Cardiac septum (tissue), 1 donor: ENCODE data around the gene HNRNPUL1. TPM values are rescaled to one million over a fixed set of nuclear protein-coding genes. Genes with fewer than 3 reads are reported as not detected.
"Not testable (repeated sequence)": the region's sequence is repeated elsewhere in the genome, so short reads cannot be mapped to it uniquely, and the experiment has no call there.

ENCODE experiments used
- DNase-seq: peaks from one replicate; pipeline ENCODE4 v3.0.0-alpha.2; 2020; ENCODE audit warnings: low spot score
- intact Hi-C: fragments of 100-400 bp; cut with DNase I; formaldehyde crosslinking; loops from one replicate; pipeline ENCODE4 v1.14.0; 2022
- long read RNA-seq: library from polyadenylated mRNA; unstranded; transcript quantifications from one replicate; pipeline ENCODE4 v2.0.0, GENCODE V29; 2021
- total RNA-seq: library from RNA; stranded (reverse); fragmentation: NEBNext Ultra II Directional; extraction: Animal tissue kit (Norgen Biotek cat#: 25700); gene quantifications from one replicate; pipeline ENCODE4 v1.2.1, GENCODE V29; 2021
- donor health status: DM: no; HTN: no; CAD: no.

The HNRNPUL1 gene
- total RNA-seq, result 109 TPM
- long read RNA-seq, transcript HNRNPUL1-208 (15 exons, 3,043 nt), result minor isoform, 6 of 111 reads
- long read RNA-seq, transcript HNRNPUL1-204 (15 exons, 3,555 nt), result major isoform, 27 of 111 reads
- long read RNA-seq, partial matches to known transcripts, result 67 of 111 reads
- long read RNA-seq, other reads (novel, unspliced or antisense), result 9 of 111 reads

GRCh38 chr19:41263850-41264580, at the start of gene HNRNPUL1:
TSS of gene HNRNPUL1 (plus strand) at chr19:41264372. CDS start at chr19:41264504, 132 bp downstream.
- intact Hi-C loops, result loop anchor here (2.0 to 5.0 kb wide), 5 partner anchors 35 to 163 kb away; partner anchors contain the start of genes B3GNT8, CCDC97 and TGFB1

DNA sequence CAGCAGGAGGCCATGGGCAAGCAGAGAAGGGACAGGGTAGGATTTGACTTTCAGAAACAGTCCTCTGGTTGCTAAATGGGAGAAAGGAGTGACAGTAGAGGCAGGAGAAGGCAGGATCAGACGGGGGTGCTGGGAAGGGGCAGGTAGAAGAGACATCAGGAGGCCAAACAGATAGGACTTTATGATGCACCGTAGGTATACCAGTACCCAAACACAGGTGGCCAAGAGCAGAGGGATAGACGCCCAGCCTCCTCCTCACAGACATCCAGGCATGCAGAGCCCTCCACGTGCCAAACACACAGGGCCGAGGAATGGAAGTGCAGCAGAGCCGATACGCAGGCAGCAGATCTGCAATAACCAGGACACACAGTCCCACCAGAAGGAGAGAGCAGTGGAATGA, 46.4 kb upstream of the HNRNPUL1 start:
- intact Hi-C loops, result no loop called here
- DNase-seq, result no peak

More at GRCh38 chr19:41263850-41264580, at the start of gene HNRNPUL1:
- DNase-seq, result peak; percentile 99

DNA sequence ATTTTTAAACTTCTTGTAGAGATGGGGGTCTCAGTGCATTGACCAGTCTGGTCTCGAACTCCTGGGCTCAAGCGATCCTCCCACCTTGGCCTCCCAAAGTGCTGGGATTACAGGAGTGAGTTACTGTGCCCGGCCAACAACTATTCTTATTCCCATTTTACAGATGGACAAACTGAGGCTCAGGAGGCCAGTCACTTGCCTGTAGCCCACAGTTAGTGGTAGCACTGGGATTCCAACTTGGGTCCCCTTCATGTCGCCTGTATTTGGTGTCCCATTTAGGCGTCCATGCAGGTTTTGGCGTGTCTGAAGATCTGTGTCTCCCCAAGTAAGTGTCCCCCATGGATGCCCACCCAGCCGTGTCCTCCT, 45.9 kb upstream of the HNRNPUL1 start:
- no peak for DNase-seq
- intact Hi-C loops, result no loop called here

- intact Hi-C loops, result no loop called here
Observed at GRCh38 chr19:41218615-41219507, 45.3 kb upstream of the HNRNPUL1 start, which contains the start of gene AXL. TSS of gene AXL (plus strand) at chr19:41219223. CDS start at chr19:41219393, 170 bp downstream.

DNA sequence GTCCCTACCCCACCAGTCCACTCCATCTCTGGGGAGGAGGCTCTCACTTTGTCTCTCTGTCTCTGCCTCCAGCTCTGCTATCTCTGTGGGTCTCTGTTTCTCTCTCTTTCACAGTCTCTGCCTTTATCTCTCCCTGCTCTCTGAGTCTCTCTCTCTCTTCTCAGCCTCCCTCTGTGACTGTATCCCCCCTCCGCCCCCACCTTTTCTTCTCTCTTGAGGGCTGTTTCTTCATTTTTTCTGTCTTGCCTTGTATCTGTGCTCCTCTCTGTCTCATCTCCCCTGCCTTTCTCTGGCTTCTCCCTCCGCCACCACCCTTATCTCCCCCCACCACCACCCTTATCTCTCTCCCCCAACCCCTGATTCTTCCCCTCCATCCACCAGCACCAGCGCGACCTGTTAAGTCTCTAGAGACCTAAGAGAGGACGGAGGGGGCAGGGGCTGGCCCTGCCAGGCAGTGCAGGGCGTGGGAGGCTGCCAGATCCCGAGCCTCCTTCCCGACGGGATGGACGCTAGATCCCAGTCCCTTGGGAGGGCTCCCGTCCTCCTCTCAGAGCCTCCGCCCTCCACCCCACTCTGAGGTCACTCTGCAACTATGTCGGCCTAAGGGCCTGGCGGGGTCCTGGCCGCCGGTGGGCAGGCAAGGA, 44.1 kb upstream of the HNRNPUL1 start:
- intact Hi-C loops, result no loop called here
- DNase-seq, result no peak

More at GRCh38 chr19:41218615-41219507, 45.3 kb upstream of the HNRNPUL1 start, which contains the start of gene AXL:
- no peak for DNase-seq

DNA sequence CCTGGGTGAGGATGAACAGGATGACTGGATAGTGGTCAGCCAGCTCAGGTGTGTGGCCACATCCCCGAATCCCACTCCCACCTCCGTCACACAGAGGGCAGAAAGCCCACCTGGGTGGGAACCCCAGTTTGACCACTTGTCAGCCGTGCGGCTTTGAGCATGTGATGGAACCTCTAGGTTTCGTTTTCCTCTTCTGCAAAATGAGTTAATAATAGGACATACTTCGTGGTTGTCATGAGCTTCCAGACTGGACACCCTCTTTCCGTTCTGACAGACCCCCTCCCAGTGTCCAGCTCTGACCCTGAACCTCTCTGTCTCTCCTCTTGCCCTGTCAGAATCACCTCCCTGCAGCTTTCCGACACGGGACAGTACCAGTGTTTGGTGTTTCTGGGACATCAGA, 43.4 kb upstream of the HNRNPUL1 start:
- no peak for DNase-seq
- intact Hi-C loops, result no loop called here

- no peak for DNase-seq
- intact Hi-C loops, result no loop called here
Observed at GRCh38 chr19:41221514-41222205, 42.5 kb upstream of the HNRNPUL1 start.

GRCh38 chr19:41222240-41222639, 41.9 kb upstream of the HNRNPUL1 start:
- DNase-seq, result no peak
- intact Hi-C loops, result no loop called here

- DNase-seq, result no peak
- intact Hi-C loops, result no loop called here
Observed at GRCh38 chr19:41223431-41224234, 40.5 kb upstream of the HNRNPUL1 start.

- DNase-seq, result no peak
Observed at GRCh38 chr19:41224632-41225031, 39.5 kb upstream of the HNRNPUL1 start.

GRCh38 chr19:41225238-41226052, 38.7 kb upstream of the HNRNPUL1 start:
- intact Hi-C loops, result loop anchor here (5.0 kb wide), 1 partner anchor 37 kb away; the partner anchor contains the start of gene HNRNPUL1
- no peak for DNase-seq

More at GRCh38 chr19:41224632-41225031, 39.5 kb upstream of the HNRNPUL1 start:
- intact Hi-C loops, result loop anchor here (5.0 kb wide), 1 partner anchor 38 kb away; the partner anchor contains the start of gene HNRNPUL1

DNA sequence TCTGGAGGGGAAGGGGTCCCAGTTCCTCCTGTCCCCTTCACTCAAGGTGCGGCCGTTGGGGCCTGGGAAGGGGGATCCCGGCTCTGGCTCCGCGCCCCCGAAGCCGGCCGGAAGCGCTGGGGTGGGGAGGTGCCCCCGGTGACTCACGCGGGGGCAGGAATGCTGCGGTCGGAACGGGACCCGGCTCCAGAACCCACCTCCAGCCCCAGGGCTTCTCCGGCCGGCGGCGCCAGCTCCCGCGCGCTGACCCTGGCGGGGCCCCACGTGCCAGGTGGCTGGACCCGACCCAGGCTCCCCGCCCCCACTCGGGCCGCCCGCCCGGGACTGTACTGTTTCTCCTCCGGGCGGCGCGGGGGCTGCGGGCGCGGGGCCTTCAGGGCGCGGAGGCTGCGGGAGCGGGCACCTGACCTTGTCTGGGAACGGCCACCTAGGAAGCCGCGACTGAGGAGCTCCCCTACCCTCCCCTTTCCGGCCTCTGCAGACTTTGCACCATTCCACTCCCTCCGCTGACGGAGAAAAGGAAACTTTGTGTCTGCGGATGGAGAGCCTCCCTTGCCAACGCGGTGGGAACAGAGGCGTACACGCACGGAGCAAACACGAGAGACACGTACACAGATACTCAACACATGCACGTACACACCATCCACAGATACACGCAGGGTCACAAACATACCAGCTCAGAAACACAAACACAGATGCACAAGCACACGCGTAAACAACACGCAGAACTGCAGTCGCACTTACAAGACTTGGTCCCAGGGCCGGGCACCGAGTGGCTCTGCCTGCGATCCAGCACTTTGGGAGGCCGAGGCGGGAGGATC, 37.9 kb upstream of the HNRNPUL1 start:
- peak; percentile 82 for DNase-seq
- intact Hi-C loops, result loop anchor here (5.0 kb wide), 1 partner anchor 36 kb away; the partner anchor contains the start of gene HNRNPUL1

- no peak for DNase-seq
- intact Hi-C loops, result loop anchor here (5.0 kb wide), 1 partner anchor 35 kb away; the partner anchor contains the start of gene HNRNPUL1
Observed at GRCh38 chr19:41226874-41227390, 37.2 kb upstream of the HNRNPUL1 start.

DNA sequence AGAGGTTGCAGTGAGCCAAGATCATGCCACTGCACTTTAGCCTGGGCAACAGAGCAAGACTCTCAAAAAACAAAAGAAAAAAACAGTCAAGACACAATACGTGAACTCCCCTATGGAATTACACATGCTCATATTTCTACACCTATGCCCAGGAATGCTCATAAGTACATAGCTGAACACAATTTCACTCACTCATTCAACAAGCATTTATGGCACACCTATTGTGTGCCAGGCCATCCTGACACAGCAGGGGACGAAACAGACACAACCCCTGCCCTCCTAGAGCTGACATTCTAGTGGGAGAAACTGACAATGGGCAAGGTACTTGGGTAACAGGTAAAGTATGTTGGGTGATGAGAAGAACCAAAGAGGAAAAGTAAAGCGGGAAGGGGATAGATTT, 35.7 kb upstream of the HNRNPUL1 start:
- DNase-seq, result no peak
- intact Hi-C loops, result loop anchor here (5.0 kb wide), 1 partner anchor 34 kb away; the partner anchor contains the start of gene HNRNPUL1

- intact Hi-C loops, result loop anchor here (5.0 kb wide), 1 partner anchor 33 kb away; the partner anchor contains the start of gene HNRNPUL1
- DNase-seq, result not testable (repeated sequence)
Observed at GRCh38 chr19:41229338-41229737, 34.8 kb upstream of the HNRNPUL1 start.
